Measurements from ENCODE around the gene EZR.

The EZR gene

DNA sequence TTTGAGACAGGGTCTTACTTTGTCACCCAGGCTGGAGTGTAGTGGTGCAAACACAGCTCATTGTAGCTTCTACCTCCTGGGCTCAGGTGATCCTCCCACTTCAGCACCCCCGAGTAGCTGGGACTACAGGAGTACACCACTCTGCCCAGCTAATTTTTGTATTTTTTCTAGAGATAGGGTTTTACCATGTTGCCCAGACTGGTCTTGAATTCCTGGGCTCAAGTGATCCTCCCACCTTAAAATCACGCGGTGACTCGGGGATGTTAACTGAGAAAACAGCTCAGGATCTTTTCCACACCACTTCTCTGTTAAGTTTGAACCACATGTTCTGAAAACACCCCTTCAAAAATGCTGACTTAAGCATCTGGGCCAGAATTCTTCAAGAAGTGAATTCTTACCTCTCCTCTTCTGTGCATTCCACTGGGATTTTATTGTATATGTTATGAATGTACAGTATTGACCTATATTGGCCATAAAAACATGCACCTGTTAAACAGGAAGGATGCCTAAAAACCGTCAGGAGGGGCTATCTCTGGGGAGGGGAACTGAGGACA, 96.9 kb downstream of the EZR start:
- no peak overlapping the region for H3K4me3 ChIP-seq (ENCODE audit: low read length)
- no peak overlapping the region for H3K27ac ChIP-seq (ENCODE audit: low read length)
- H3K9ac ChIP-seq (ENCODE audit: low read depth, low read length): no peak overlapping the region
- H3K36me3 ChIP-seq (ENCODE audit: insufficient read depth, low read depth, low read length): no peaks in the 10 kb centered on the region
- H3K27me3 ChIP-seq (ENCODE audit: insufficient read depth, low read length): no peaks in the 10 kb centered on the region
- no peaks in the 10 kb centered on the region for H3K9me3 ChIP-seq (ENCODE audit: insufficient read depth, low read depth, low read length)
- no peaks in the 10 kb centered on the region for H3K4me1 ChIP-seq (ENCODE audit: insufficient read depth, low read length)

DNA sequence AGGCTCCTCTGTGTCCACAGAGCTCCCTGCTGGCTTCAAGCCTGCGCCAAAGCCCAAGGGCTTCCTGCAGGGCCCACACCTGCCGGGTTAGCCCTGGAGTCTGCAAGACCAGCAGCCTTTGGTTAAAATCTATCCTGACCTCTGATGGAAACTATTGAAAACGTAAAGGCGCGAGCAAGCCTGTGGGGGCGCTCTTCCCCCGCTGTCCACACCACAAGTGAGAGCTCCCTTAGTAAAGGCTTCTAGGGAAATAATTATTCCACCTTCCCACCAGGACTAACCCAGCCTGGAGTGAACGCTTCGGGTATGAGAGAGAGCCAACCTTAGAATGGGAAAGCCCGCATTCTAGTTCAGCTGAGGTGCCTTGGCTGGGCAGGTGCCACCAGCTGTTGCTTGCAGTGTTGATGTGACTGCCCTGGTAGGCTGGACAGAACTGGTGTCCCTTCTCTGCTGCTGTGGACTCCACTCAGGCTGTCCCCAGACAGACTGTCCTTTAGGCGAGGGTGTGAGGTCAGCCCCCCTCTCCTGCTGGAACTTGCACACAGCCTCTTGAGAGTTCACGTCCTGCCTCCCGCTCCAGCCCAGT, 100.6 kb downstream of the EZR start:
- Histone ChIP-seq H3K9ac (ENCODE audit: low read depth, low read length) (no peak overlapping the region), H3K4me1 (ENCODE audit: insufficient read depth, low read length) (no peaks in the 10 kb centered on the region), H3K4me3 (ENCODE audit: low read length) (no peak overlapping the region), H3K27ac (ENCODE audit: low read length) (no peak overlapping the region), H3K9me3 (ENCODE audit: insufficient read depth, low read depth, low read length) (no peaks in the 10 kb centered on the region), H3K27me3 (ENCODE audit: insufficient read depth, low read length) (no peaks in the 10 kb centered on the region), H3K36me3 (ENCODE audit: insufficient read depth, low read depth, low read length) (no peaks in the 10 kb centered on the region)

DNA sequence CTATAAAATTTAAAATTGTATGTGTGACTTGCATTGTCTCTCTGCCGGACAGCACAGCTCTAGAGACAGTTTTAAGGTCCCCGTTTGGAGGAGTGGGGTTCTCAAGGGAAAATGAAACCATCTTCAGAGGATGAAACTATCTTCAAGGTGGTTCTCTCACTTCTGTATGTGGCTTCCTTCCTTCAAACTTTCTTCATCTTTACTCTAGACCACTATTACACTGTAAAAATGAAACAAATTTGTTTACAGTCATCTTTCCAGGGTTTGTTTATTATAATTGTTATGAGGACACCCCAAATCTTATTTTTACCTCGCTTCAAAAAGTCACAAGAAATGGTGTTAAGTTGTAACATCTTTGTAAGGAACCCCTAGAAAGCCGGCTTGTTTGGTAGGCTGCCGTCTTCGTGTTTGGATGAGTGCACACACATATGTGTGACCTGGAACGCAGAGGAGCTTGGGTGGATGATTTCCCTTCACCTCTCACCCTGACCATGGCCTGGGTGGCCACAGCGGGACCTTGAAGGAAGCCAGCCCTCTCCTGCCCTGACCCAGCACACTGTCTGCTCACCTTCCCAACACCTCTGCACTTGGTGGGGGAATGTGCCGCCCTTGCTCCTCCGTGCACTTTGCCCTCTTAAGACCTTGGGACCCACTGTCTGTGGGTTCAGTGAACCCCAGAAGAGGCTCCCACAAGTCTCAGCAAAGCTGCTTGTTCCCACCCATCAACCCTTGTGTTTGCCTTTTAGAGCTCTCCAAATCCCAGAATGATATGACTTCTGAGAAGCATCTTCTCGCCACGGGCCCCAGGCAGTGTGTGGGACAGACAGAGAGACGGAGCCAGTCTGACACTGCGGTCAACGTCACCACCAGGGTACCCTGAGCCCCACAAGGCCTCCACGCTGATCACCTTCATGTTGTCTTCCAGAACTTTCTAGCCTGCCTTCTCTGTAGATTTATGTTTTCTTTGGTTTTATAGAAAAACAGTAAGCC, 101.5 kb downstream of the EZR start:
- H3K9me3 ChIP-seq (ENCODE audit: insufficient read depth, low read depth, low read length): no peaks in the 10 kb centered on the region
- no peaks in the 10 kb centered on the region for H3K36me3 ChIP-seq (ENCODE audit: insufficient read depth, low read depth, low read length)
- no peak overlapping the region for H3K9ac ChIP-seq (ENCODE audit: low read depth, low read length)
- no peaks in the 10 kb centered on the region for H3K4me1 ChIP-seq (ENCODE audit: insufficient read depth, low read length)
- no peak overlapping the region for H3K4me3 ChIP-seq (ENCODE audit: low read length)
- no peak overlapping the region for H3K27ac ChIP-seq (ENCODE audit: low read length)
- H3K27me3 ChIP-seq (ENCODE audit: insufficient read depth, low read length): no peaks in the 10 kb centered on the region

All from iPS-20b (cell line).